SK-N-MC (cell line): ENCODE data around the gene DIPK1B.

ENCODE experiments used
- EZH2 ChIP-seq: fragments of 200-600 bp; sonication (generic); IDR thresholded peaks from one replicate; pipeline ENCODE4 v1.6.1; 2017; ENCODE audit warnings: antibody characterized with exemption
- FOXP2 ChIP-seq: optimal IDR thresholded peaks from 2 replicates; pipeline ENCODE3; 2011; ENCODE audit warnings: mild to moderate bottlenecking, moderate library complexity; ENCODE audit not compliant: insufficient read depth; ENCODE audit errors: extremely low read length, control extremely low read depth
- POLR2AphosphoS5 ChIP-seq: IDR thresholded peaks from 2 replicates; pipeline ENCODE4 v1.6.1; 2012; ENCODE audit warnings: mild to moderate bottlenecking, low read depth, low read length, borderline replicate concordance

- TF ChIP-seq POLR2AphosphoS5 (no peak), EZH2 (no peak), FOXP2 (no peak)
These were observed 2.5 kb downstream of the DIPK1B start for GRCh38 chr9:136714893-136715274.
